ENCODE data around the gene ELN.

Gene ELN

GRCh38 chr7:74093671-74094223 is 65.8 kb downstream of the ELN start:
- no peak for DNase-seq (ENCODE audit: low spot score)

- DNase-seq (ENCODE audit: low spot score), result peak; percentile 16
These were observed 66.5 kb downstream of the ELN start for GRCh38 chr7:74094224-74095101.

GRCh38 chr7:74095135-74095534 is 67.2 kb downstream of the ELN start:
- no peak for DNase-seq (ENCODE audit: low spot score)

- DNase-seq (ENCODE audit: low spot score), result no peak
These were observed 70.1 kb downstream of the ELN start for GRCh38 chr7:74097937-74098614.

GRCh38 chr7:74099031-74099430 is 71.1 kb downstream of the ELN start:
- DNase-seq (ENCODE audit: low spot score), result no peak

GRCh38 chr7:74101061-74101681 is 73.2 kb downstream of the ELN start:
- no peak for DNase-seq (ENCODE audit: low spot score)

GRCh38 chr7:74103219-74103772 is 75.3 kb downstream of the ELN start:
- DNase-seq (ENCODE audit: low spot score), result no peak

GRCh38 chr7:74104702-74105101 is 76.7 kb downstream of the ELN start:
- DNase-seq (ENCODE audit: low spot score), result no peak

- no peak for DNase-seq (ENCODE audit: low spot score)
These were observed 78.0 kb downstream of the ELN start for GRCh38 chr7:74105992-74106391.

GRCh38 chr7:74106846-74107245 is 78.9 kb downstream of the ELN start:
- DNase-seq (ENCODE audit: low spot score), result no peak

- DNase-seq (ENCODE audit: low spot score), result no peak
These were observed 87.4 kb downstream of the ELN start for GRCh38 chr7:74115326-74115725.

- no peak for DNase-seq (ENCODE audit: low spot score)
These were observed 88.4 kb downstream of the ELN start for GRCh38 chr7:74116356-74116755.

Data from globus pallidus (tissue), 1 donor.